ELF-1 (cell line): Measurements from ENCODE around the gene ARSA.
A peak's percentile ranks its signal among the peaks of the same experiment; 100 is the strongest.
"Not testable (repeated sequence)": the region's sequence is repeated elsewhere in the genome, so short reads cannot be mapped to it uniquely, and the experiment has no call there.

Experiments used
- DNase-seq: peaks from one replicate; pipeline ENCODE4 v3.0.0-alpha.2; 2016; ENCODE audit warnings: low read depth, low spot score

Gene ARSA

GRCh38 chr22:50622723-50623327 lies 5.1 kb downstream of the ARSA start:
- peak; percentile 53 for DNase-seq

GRCh38 chr22:50621948-50622722 lies 5.8 kb downstream of the ARSA start:
- DNase-seq = no peak

GRCh38 chr22:50621356-50621880 lies 6.5 kb downstream of the ARSA start:
- no peak for DNase-seq

- DNase-seq = peak; percentile 84
Measured at GRCh38 chr22:50620593-50621355, 7.2 kb downstream of the ARSA start.

GRCh38 chr22:50614296-50614695 lies 13.7 kb downstream of the ARSA start:
- DNase-seq = not testable (repeated sequence)

DNA sequence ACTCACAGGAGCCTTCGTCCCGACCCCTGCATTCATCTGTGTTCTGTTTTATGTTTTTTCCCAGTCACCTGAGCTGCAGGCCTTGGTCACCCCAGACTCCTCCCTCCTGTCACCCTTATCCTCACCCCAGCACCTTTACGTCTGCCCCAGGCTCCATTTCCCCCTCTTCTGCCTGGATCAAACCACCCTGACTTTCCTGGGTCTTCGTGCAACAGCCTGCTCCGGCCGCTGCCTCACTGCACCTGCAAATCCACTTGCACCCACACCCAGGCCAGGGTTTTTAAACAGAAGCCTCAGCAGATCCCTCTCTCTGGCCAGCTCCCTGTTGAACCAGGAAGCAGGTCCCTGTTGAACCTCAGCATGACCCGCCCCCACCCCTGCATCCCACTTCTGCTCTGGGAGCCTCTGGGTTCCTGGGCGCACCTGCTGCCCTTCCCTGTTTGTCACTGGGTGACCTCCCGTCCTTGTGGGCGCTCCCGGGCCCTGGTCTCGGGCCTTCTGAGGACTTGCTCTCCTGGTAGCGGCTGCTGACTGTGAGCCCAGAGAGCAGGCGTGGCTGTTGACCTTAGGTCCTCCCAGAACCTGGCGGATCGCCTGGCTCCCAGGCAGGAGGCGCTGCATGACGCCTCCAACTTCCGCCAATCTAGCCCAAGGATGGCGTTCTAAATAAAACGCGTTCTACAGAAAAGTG lies 14.5 kb downstream of the ARSA start:
- no peak for DNase-seq

DNA sequence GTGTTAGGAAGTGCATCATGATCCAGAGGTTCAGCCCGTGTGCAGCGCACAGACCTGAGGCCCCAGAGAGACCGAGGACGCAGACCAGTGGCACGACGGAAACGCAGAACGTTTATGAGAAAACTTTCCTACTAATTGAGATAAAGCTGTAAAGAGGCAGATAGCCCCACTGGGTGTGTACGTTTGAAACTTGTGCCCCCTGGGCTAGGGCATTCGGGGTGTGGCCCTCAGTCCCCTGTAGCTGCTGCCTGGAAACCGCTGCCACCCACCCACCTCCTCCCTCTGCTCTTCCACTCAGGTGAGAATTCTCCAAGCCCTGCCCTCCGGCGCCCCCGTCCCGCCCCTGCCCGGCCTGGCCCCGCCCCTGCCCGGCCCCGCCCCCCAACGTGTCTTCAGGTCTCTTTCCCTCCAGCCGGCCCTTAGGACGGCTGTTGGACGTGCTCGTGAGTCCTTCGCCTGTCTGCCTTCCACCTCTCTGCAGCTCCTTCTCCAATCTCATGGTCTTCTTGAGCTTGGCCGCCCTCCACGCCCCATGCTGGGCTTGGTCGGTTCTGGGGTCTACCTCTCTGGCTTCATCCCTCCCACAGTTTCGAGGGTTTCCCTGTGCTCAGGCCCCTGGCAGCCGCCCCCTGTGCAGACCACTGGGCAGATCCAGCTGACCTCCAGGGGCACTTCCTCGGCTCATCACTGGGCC lies 15.3 kb downstream of the ARSA start:
- no peak for DNase-seq

- DNase-seq = no peak
Measured at GRCh38 chr22:50612168-50612527, 15.8 kb downstream of the ARSA start.

- DNase-seq = no peak
Measured at GRCh38 chr22:50611341-50612060, 16.5 kb downstream of the ARSA start.

- no peak for DNase-seq
Measured at GRCh38 chr22:50610581-50610980, 17.4 kb downstream of the ARSA start.

- no peak for DNase-seq
Measured at GRCh38 chr22:50610041-50610451, 17.9 kb downstream of the ARSA start.

DNA sequence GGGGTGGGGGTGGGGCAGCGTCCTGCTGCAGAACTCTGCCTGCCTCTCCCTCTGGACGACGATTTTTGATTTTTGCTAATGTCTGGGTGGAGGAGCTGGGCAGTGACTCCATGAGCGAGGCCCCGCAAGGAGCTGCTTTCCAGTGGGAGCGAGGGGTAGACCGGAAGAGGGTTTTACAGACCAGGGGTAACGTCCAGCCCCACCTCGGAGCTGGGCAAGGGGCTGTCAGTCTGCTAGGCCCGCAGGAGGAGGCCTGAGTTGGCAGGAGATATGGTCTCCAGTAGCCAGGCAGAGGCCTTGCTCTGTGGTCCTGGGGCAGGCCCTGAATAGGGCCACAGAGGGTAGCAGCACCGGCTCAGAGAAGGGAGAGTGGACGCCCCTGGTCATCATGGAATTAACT lies 18.4 kb downstream of the ARSA start:
- no peak for DNase-seq

DNA sequence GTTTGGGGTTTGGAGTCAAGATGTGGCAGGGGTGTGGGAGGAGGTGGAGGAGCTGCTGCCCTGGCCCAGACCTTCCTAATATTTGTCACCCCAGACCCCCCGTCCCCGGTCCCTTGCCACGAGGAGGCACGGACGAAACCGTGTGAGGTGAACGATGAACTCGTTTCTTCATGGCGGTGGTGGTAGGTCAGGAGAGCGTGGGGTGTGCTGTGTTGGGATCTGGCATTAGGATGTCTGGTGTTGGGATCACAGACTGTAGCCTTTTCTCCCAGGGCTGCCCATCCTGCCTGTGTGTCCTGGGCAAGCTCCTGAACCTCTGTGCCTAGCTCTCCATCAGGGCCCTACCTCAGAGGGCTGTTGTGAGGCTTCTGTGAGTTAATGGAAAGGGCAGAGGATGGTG lies 19.0 kb downstream of the ARSA start:
- no peak for DNase-seq

DNA sequence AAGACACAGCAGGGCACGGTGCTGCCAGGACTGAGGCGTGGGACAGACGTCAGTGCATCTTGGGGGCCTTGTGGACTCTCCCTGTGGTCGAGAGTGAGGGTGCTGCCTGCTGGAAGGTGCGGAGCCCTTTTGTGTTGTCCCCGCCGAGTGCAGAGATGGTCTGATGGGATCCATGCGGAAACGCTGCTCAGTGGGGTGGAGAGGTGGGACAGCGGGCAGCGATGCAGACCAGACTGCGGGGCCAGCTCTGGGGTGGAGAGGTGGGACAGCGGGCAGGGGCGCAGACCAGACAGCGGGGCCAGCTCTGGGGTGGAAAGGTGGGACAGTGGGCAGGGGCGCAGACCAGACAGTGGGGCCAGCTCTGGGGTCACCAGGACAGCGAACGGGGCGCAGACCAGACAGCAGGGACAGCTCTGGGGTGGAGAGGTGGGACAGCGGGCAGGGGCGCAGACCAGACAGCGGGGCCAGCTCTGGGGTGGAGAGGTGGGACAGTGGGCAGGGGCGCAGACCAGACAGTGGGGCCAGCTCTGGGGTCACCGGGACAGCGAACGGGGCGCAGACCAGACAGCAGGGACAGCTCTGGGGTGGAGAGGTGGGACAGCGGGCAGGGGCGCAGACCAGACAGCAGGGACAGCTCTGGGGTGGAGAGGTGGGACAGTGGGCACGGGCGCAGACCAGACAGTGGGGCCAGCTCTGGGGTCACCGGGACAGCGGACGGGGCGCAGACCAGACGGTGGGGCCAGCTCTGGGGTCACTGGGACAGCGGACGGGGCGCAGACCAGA lies 19.7 kb downstream of the ARSA start:
- DNase-seq = not testable (repeated sequence)

- DNase-seq = no peak
Measured at GRCh38 chr22:50607659-50608020, 20.3 kb downstream of the ARSA start.

GRCh38 chr22:50606946-50607658 lies 20.9 kb downstream of the ARSA start:
- no peak for DNase-seq

DNA sequence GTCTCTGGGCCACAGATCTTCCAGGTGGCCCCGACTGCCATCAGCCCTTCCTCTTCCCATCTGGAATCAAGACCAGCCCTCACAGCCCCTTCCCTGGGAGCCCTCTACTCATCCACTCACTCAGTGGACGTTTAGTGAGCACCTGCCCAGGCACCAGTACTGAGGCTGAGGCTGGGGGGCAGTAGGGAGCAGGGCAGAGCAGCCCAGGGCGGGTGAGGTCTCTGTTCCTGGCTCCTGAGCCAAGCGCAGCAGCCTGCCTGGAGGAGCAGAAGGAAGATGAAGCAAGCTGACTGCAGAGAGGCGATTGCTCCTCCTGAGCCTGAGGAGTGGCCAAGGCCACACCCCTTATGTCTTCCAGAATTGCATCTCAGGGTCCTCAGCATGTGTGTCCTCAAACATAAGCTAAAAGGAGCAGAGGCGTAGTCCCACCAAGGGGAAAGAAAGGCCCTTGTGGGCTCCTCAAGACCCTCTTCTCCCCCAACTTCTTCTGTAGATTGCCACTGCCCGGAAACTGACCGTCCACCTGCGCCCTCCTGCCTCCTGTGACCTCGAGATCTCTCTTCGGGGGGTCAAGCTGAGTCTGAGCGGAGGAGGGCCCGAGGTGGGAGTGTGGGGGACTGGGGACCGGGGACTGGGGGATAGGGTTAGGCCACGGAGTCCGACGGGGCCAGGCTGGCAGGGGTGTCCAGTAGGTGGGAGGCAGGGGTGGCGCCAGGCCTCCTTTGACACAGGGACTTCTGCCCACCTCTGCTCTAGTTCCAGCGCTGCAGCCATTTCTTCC lies 21.6 kb downstream of the ARSA start:
- no peak for DNase-seq

DNA sequence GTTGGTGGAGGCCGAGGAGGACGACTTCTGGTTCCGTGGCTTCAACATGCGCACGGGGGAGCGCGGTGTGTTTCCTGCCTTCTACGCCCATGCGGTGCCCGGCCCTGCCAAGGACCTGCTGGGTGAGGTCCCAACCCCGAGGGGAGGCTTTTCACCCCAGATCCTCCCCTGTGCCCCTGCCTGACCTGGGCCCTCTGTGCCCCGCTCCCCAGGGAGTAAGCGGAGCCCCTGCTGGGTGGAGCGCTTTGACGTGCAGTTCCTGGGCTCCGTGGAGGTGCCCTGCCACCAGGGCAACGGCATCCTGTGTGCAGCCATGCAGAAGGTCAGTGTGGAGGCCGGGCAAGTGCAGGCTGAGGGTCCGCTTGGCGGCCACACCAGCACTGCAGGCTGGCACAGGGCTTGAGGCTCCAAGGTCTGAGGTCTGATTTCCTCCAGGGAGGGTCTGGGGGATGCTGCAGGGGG lies 22.3 kb downstream of the ARSA start:
- no peak for DNase-seq
